MM.1S (cell line): ENCODE data around the gene RASL12.

Experiments used
- EZH2 ChIP-seq: fragments of 300-600 bp; sonication (generic); optimal IDR thresholded peaks from 2 replicates; pipeline ENCODE3; 2017; ENCODE audit warnings: low read depth, mild to moderate bottlenecking, antibody characterized with exemption, low read length, mixed read lengths
- EZH2phosphoT487 ChIP-seq: fragments of 300-600 bp; sonication (generic); IDR thresholded peaks from 2 replicates; pipeline ENCODE4 v1.6.1; 2018; ENCODE audit warnings: antibody characterized with exemption, low read length
- TF ChIP-seq, protein P1 (sequence below): fragments of 300-600 bp; sonication (generic); IDR thresholded peaks from 2 replicates; pipeline ENCODE4 v1.5.1; 2016; ENCODE audit warnings: antibody characterized with exemption, low read length, mixed read lengths

DNA sequence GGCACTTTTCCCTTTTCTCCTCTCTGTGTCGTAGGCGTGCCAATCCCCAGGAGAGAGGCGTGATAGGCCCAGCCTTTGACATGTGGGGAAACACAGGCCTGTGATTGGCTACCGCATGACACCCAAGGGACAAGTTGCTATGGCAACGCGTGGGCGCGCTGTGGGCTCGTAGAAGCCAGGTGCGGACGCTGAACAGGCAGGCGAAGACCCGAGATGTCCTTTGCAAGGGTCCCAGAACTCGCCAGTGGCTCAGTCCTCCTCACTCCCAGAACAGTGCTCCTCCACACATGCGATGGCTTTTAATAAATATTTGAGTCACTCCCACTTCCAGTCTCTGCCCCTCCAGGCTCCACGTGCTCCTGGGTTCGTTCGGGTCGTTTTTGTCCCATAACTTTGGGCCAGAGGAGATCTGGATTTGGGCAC lies 18.4 kb downstream of the RASL12 start:
- TF ChIP-seq, protein P1, sequence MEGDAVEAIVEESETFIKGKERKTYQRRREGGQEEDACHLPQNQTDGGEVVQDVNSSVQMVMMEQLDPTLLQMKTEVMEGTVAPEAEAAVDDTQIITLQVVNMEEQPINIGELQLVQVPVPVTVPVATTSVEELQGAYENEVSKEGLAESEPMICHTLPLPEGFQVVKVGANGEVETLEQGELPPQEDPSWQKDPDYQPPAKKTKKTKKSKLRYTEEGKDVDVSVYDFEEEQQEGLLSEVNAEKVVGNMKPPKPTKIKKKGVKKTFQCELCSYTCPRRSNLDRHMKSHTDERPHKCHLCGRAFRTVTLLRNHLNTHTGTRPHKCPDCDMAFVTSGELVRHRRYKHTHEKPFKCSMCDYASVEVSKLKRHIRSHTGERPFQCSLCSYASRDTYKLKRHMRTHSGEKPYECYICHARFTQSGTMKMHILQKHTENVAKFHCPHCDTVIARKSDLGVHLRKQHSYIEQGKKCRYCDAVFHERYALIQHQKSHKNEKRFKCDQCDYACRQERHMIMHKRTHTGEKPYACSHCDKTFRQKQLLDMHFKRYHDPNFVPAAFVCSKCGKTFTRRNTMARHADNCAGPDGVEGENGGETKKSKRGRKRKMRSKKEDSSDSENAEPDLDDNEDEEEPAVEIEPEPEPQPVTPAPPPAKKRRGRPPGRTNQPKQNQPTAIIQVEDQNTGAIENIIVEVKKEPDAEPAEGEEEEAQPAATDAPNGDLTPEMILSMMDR = no peak
- no peak for TF ChIP-seq EZH2
- no peak for TF ChIP-seq EZH2phosphoT487
